Cardiac fibroblast (primary cell): ENCODE results near the gene MXRA7.

Experiments
- DNase-seq, 2 donors: peaks; one replicate each; pipeline versions ENCODE4 v3.0.0 to v3.0.0-alpha.2; 2010; ENCODE audit warnings: low read depth in 2 of 2
- H3K4me3 ChIP-seq, 2 donors: replicated peaks in 1 of 2; 1 replicate in 1 of 2; 2 replicates in 1 of 2; pipeline ENCODE4 v1.5.1; 2011; ENCODE audit warnings: low read depth in 2 of 2, low read length in 2 of 2, mild to moderate bottlenecking in 2 of 2, moderate library complexity in 1 of 2
- CTCF ChIP-seq: IDR thresholded peaks from one replicate; pipeline ENCODE4 v1.5.1; 2011; ENCODE audit warnings: low read depth, mild to moderate bottlenecking, low read length, inconsistent platforms

The MXRA7 gene

DNA sequence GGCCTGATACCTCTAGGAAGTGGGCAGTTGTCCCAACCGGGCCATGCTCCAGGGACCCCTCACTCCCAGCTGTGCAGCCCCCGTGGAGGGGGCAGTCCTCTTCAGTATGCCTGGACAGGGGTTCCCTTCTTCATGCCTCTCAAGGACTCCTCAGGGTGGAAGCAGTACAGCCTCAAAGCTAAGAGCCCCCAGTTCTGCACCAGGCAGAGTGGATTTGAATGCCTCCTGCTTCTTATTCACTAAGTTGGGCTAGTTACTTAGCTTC lies 43.3 kb downstream of the MXRA7 start:
- H3K4me3 ChIP-seq, result no peak overlapping the region
- no peak for DNase-seq
- no peak for TF ChIP-seq CTCF

GRCh38 chr17:76660656-76661042 lies 50.1 kb downstream of the MXRA7 start:
- no peak for DNase-seq
- TF ChIP-seq CTCF, result no peak
- no peak overlapping the region for H3K4me3 ChIP-seq

DNA sequence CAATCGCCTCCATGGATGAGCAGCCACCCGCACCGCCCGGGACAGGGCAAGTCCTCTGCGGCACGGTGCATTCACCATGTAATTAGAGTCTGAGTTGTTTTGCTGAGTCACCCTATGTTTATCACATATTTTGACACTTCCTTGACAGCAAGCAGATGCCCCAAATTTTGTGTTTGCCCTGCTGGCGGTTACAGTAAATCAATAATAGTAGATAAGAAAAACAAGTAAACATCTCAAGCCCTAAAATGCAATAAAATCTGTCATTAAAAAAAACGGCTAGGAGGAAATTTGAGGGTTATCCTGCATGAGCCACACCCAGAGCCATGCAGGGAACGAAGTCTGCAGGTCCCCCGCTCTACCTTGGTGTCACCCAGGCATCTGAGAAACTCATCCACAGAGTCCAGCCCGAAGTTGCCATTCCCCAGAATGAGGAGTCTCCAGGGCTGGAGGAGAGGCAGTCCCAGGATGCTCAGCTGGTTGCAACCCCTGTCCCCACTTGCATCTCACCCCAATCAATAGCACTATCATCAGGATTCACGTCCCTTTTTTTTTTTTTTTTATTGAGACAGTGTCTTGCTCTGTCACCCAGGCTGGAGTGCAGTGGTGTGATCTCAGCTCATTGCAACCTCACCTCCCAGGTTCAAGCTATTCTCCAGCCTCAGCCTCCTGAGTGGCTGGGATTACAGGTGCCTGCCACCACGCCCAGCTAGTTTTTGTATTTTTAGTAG lies 50.7 kb downstream of the MXRA7 start:
- no peak for TF ChIP-seq CTCF
- peak in 1 of 2 donors; percentile 49 for DNase-seq
- no peak overlapping the region for H3K4me3 ChIP-seq

DNA sequence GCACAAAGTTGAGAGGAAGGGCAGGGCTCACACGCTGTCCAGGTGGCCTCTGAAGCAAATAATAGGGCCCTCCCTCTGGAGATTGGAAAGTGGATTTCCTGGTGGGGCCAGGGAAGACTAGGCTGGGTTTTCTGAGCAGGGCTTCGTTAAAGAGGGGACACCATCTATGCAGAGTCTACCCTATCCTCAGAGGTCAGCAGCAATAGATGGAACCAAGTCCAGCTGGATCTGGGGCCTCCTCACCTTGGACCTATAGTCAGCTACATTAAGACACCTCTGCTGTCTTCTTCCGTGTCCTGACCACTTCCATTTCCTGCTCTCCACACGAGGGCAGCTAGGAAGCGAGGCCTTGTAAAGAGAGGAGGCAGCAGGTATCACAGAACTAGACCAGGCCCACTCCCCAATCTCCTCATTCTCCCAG lies 52.5 kb downstream of the MXRA7 start:
- no peak overlapping the region for H3K4me3 ChIP-seq
- no peak for TF ChIP-seq CTCF
- DNase-seq, result no peak

DNA sequence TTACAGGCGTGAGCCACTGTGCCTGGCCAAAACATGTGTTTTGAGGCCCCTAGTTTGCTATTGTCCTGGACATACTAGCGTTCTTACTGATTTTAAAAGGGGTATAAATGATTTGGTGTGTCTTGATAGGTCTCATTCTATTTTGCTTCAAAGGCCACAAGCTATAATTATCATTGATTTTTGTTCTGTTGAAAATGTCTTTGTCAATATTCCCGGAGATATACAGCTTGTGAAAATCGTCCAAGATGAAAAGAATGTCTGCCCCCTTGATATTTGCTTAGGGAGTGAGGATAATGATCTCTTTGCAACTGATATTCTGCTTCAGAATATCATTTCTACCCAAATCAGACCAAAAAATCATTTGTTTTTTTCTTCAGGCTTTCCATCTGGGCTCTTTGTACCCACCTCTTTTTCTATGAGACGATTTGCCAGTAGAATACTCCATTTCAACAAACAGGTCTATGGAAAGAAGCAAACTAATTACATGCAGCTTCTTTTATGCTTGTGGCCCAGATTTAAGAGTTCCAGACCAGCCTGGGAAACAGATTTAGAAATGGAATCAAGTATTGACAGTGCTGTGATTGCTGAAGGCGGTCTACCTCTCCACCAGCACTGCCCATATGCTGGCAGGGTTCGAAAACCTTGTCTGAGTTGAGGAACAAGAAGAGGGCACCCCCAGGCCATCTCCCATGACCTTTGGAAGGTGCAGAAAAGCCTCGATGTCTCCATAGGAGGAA lies 53.1 kb downstream of the MXRA7 start:
- H3K4me3 ChIP-seq, result no peak overlapping the region
- DNase-seq, result no peak
- no peak for TF ChIP-seq CTCF

GRCh38 chr17:76654408-76654807 lies 56.4 kb downstream of the MXRA7 start:
- H3K4me3 ChIP-seq, result no peak overlapping the region
- TF ChIP-seq CTCF, result no peak
- no peak for DNase-seq

GRCh38 chr17:76650504-76650903 lies 60.3 kb downstream of the MXRA7 start:
- no peak for DNase-seq
- H3K4me3 ChIP-seq, result no peak overlapping the region
- TF ChIP-seq CTCF, result no peak
